ENCODE measurements around the gene CAPN9.
"Not testable (repeated sequence)": the region's sequence is repeated elsewhere in the genome, so short reads cannot be mapped to it uniquely, and the experiment has no call there.

The CAPN9 gene

GRCh38 chr1:230709619-230710542, 37.3 kb upstream of the CAPN9 start:
- no peak for DNase-seq (ENCODE audit: low spot score)

- no peak for DNase-seq (ENCODE audit: low spot score)
Observed at GRCh38 chr1:230710543-230710904, 36.7 kb upstream of the CAPN9 start.

- no peak for DNase-seq (ENCODE audit: low spot score)
Observed at GRCh38 chr1:230711245-230711644, 35.9 kb upstream of the CAPN9 start.

GRCh38 chr1:230712470-230712942, 34.7 kb upstream of the CAPN9 start:
- DNase-seq (ENCODE audit: low spot score) = no peak

- DNase-seq (ENCODE audit: low spot score) = no peak
Observed at GRCh38 chr1:230713138-230713537, 34.0 kb upstream of the CAPN9 start.

- DNase-seq (ENCODE audit: low spot score) = no peak
Observed at GRCh38 chr1:230713547-230713914, 33.7 kb upstream of the CAPN9 start.

GRCh38 chr1:230713915-230714764, 33.0 kb upstream of the CAPN9 start, which contains the start of gene AGT:
Gene AGT, minus strand, starts transcription at chr1:230714122. Its CDS starts 3,299 bp downstream, at chr1:230710823.
- DNase-seq (ENCODE audit: low spot score) = peak; percentile 89

- no peak for DNase-seq (ENCODE audit: low spot score)
Observed at GRCh38 chr1:230715510-230715909, 31.7 kb upstream of the CAPN9 start.

GRCh38 chr1:230716453-230716852, 30.7 kb upstream of the CAPN9 start:
- DNase-seq (ENCODE audit: low spot score) = not testable (repeated sequence)

- no peak for DNase-seq (ENCODE audit: low spot score)
Observed at GRCh38 chr1:230717251-230717650, 29.9 kb upstream of the CAPN9 start.

- DNase-seq (ENCODE audit: low spot score) = not testable (repeated sequence)
Observed at GRCh38 chr1:230721849-230722522, 25.2 kb upstream of the CAPN9 start.

- DNase-seq (ENCODE audit: low spot score) = no peak
Observed at GRCh38 chr1:230725256-230726012, 21.8 kb upstream of the CAPN9 start.

GRCh38 chr1:230728710-230729392, 18.3 kb upstream of the CAPN9 start:
- DNase-seq (ENCODE audit: low spot score) = peak; percentile 33

- DNase-seq (ENCODE audit: low spot score) = no peak
Observed at GRCh38 chr1:230730977-230731376, 16.2 kb upstream of the CAPN9 start.

GRCh38 chr1:230735447-230735846, 11.7 kb upstream of the CAPN9 start:
- DNase-seq (ENCODE audit: low spot score) = no peak

GRCh38 chr1:230737622-230738262, 9.4 kb upstream of the CAPN9 start:
- DNase-seq (ENCODE audit: low spot score) = no peak

GRCh38 chr1:230739564-230740290, 7.5 kb upstream of the CAPN9 start:
- no peak for DNase-seq (ENCODE audit: low spot score)

GRCh38 chr1:230743899-230744298, 3.3 kb upstream of the CAPN9 start:
- DNase-seq (ENCODE audit: low spot score) = no peak

- no peak for DNase-seq (ENCODE audit: low spot score)
Observed at GRCh38 chr1:230744382-230744781, 2.8 kb upstream of the CAPN9 start.

GRCh38 chr1:230745071-230745470, 2.1 kb upstream of the CAPN9 start:
- DNase-seq (ENCODE audit: low spot score) = no peak

Measured in globus pallidus (tissue), 1 donor.